Germinal center (tissue), 1 donor: ENCODE measurements around the gene EIPR1.
"Not testable (repeated sequence)": the region's sequence is repeated elsewhere in the genome, so short reads cannot be mapped to it uniquely, and the experiment has no call there.

Experiments
- DNase-seq: peaks from one replicate; pipeline ENCODE4 v3.0.0; 2012; ENCODE audit warnings: mixed read lengths, low spot score

The EIPR1 gene

DNA sequence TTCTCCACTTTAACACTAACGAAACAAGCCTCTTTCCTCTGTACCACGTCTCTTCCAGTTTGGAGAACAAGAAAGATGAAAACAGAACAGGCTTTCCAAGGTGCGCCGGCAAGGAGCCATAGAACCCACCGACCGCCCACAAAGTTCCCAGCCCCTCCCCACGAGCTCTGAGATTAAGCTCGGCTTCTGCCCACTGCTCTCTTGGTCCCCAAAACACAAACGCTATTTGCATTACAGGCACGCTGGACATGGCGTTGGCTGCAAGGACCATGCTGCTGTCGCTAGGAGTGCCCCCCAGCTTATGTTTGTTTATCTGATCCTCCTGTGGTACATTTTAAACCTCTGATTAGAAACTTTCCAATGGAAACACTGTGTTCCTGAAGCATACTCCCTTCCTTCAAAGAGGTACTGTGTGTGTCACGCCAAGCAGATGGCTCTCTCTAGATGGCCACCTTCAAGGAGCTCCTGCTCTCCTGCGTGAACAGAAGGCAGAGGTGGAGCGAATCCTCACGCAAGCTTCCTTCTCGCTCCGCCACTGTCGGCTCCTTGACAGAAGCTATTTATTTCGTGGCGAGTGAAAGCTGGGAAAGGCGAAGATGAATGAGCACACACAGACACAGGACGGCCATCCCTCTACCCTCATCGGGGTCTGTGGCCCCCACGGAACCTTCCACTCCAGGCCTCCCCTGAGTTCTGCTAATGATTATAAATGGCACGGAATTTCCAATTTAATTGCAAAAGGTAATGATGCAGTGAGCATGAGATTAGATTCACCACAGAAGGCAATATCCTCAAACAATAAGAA lies 166.2 kb downstream of the EIPR1 start:
- no peak for DNase-seq

- no peak for DNase-seq
Measured at GRCh38 chr2:3210257-3210656, 167.4 kb downstream of the EIPR1 start.

- DNase-seq: no peak
Measured at GRCh38 chr2:3209258-3209657, 168.4 kb downstream of the EIPR1 start.

DNA sequence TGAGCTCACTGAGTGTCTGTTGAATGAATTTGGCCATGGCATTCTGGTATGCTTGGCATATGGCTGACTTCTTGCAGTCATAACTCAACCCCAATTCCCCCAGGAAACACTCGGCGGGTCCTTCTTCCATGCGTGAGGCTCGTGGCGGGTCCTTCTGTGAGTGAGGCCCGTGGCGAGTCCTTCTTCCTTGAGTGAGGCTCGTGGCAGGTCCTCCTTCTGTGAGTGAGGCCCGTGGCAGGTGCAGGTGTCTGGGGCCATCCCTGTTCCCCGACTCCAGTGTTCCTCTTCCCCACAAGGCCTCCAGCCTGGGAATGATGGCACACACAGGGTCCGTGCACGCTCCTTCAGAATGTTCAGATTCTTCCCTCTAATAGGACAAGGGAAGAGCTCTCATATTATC lies 169.0 kb downstream of the EIPR1 start:
- DNase-seq: no peak

GRCh38 chr2:3208179-3208578 lies 169.4 kb downstream of the EIPR1 start:
- DNase-seq: no peak

- DNase-seq: no peak
Measured at GRCh38 chr2:3207091-3207491, 170.5 kb downstream of the EIPR1 start.

- DNase-seq: no peak
Measured at GRCh38 chr2:3205845-3206244, 171.8 kb downstream of the EIPR1 start.

DNA sequence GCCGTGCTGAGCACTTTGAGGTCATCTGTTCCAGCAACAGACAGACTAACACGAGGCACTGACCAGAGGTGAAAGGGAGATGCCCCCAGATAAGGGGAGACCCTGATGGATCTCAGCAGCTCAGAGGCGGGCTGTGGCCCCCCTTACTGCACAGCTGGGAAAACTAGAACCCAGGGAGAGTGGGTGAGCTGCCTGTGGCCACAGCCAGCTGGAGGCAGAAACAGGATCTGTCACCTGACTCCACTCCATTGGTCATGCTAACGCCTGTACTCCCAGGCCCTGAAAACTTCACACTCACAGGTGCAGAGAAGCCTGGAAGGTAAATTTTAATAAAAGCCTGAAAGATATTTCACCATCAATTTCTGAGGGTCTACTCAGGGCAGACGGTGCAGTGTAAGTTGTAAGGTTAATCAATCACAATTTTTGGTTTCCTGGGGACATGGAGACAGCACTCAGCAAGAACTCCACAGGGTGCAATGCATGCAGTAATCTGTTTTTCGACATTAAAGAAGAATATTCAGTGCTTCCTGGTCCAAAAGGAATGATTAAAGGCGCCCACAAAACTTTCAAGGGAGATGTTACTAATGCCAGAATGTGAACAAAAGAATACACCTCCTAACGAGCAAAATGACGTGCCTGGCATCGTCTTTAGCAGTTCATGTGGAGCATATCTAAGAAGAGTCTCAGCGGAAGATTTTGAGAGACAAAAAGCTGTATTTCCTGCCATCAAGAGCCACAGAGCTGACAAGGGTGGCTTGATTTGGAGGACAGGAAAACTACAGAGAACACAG lies 173.4 kb downstream of the EIPR1 start:
- no peak for DNase-seq

DNA sequence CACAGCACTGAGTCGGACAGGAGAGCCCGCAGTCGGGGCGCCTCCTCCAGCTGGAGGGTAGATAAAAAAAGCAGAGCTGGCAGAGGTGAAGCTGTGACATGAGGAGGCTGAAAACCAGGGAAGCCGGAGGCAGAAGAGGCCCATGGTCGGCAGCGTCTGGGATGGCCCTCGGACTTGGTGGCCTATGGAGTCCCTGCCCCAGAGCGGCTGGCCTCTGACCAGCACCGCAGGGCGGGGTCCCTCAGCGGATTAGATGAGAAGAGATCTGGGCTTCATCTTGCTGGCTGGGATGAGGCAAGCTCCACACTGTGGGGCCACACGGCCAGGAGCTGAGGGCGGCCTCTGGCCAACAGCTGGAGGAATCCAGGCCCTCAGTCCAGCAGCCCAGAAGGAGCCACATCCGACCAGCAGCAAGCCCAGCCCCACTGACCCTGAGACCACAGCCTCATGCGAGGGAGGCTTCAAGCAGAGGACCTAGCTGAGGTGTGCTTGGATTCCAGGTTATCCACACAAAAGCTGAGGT lies 174.1 kb downstream of the EIPR1 start:
- no peak for DNase-seq

DNA sequence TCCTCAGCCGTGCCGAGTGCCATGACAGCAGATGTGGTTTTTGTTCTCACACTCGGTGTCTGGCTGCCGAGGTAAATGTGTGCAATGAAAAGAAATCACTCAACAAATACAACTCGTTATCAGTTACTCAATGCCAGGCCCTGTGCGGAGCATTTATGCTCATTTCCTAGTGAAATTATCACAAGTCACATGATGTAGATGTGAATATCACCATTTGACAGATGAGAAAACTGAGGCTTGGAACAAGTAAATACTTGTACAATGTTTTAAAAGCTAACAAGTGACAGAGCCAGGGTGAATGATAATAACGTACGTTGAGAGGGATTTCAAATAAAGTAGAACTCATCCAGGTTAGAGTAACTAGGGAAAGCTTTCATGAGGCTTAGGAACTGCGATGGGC lies 174.7 kb downstream of the EIPR1 start:
- no peak for DNase-seq

GRCh38 chr2:3201281-3201680 lies 176.3 kb downstream of the EIPR1 start:
- no peak for DNase-seq

GRCh38 chr2:3200420-3200939 lies 177.1 kb downstream of the EIPR1 start:
- DNase-seq: no peak

- DNase-seq: no peak
Measured at GRCh38 chr2:3199627-3200345, 177.8 kb downstream of the EIPR1 start.

DNA sequence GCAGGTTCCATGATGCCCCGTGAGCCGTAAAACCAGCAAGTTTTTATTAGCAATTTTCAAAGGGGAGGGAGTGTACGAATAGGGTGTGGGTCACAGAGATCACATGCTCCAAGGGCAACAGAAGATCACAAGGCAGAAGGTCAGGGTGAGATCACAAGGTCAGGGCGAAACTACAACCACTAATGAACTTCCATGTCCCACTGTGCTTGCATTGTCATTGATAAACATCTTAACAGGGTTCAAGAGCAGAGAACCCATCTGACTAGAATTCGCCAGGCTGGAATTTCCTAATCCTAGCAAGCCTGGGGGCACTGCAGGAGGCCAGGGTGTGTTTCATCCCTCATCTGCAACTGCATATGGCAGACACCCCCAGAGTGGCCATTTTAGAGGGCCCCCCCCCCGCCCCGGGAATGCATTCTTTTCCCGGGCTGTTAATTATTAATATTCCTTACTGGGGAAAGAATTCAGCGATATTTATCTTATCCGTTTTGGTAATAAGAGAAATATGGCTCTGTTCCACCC lies 178.9 kb downstream of the EIPR1 start:
- not testable (repeated sequence) for DNase-seq

GRCh38 chr2:3198119-3198518 lies 179.5 kb downstream of the EIPR1 start:
- no peak for DNase-seq

GRCh38 chr2:3197308-3197707 lies 180.3 kb downstream of the EIPR1 start:
- no peak for DNase-seq

DNA sequence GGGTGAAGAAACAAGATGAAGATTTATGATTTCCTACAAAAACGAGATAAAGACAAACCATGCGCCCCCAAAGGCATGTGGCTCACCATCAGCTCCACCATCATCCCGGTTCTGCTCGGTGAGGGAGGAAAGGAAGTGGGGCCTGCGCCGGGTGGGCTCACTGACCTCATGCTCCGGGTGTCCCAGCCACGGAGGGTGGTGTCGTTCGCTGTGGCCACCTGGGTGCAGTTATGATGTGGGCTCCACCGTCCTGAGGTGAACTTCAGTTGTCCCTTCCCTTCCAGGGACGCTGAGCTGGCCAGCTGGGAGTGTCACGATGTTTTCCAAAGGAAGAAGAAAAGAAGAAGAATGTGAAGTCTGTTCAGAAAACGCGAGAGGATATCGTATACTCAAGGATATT lies 180.9 kb downstream of the EIPR1 start:
- DNase-seq: no peak

GRCh38 chr2:3195641-3196476 lies 181.8 kb downstream of the EIPR1 start:
- DNase-seq: no peak

GRCh38 chr2:3194828-3195227 lies 182.8 kb downstream of the EIPR1 start:
- no peak for DNase-seq

DNA sequence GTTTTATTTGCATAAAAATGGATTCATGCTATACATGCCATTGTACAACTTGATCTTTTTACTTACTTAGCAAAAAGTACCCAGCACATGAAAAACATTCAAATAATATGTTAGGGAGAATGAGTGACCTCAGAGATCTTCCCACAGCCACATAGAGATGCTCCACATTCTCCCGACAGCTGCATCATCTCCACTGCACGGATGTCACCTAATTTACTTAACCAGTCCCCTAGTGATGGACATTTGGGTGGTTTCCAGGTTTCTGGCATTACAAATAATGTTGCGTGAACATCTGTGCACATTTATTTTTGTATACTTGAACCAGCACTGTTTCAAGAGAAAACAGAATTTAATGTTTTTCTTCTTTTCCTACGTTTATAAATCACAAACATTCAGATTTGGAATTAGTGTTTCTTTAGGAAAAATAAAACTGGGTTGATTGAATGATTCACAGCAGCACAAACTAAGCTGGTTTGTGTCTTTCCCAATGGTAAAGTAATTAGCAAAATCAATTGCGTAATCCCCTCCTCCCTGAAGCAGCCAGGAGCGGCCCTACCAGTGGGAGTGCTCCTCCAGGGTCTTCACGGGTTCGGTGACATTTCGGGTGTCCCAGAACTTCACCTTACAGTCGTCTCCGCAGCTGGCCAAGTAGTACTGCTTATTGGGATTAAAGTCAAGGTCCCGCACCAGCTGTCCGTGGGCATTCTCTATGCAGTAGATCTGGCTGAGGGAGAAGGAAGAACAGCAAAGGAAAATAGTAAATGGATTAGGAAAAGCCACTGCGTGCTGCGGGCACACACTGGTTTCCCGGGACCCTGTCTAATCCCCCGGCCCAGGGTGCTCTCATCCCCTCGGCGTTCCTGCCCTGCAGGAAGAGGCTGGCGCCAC lies 183.9 kb downstream of the EIPR1 start:
- DNase-seq: no peak
